Hepatocyte (in vitro differentiated cells): ENCODE results near the gene ACSS2. TPM values are rescaled to one million over a fixed set of nuclear protein-coding genes. Genes with fewer than 3 reads are reported as not detected.
A peak's percentile ranks its signal among the peaks of the same experiment; 100 is the strongest.

Experiments used
- DNase-seq: peaks from one replicate; pipeline ENCODE4 v3.0.0-alpha.2; 2016; ENCODE audit warnings: low spot score
- H2AFZ ChIP-seq: fragments of 200-600 bp; sonication (generic); 2 replicates; pipeline ENCODE4 v1.6.0; 2016; ENCODE audit warnings: antibody characterized with exemption, mild to moderate bottlenecking
- H3K27ac ChIP-seq: fragments of 200-600 bp; sonication (generic); 2 replicates; pipeline ENCODE4 v1.5.1; 2016; ENCODE audit warnings: mild to moderate bottlenecking
- H3K27me3 ChIP-seq: fragments of 200-600 bp; sonication (generic); 2 replicates; pipeline ENCODE4 v1.6.1; 2016
- H3K36me3 ChIP-seq: fragments of 200-600 bp; sonication (generic); replicated peaks from 2 replicates; pipeline ENCODE4 v1.5.1; 2016; ENCODE audit warnings: low read depth; ENCODE audit not compliant: insufficient read depth
- H3K4me1 ChIP-seq: fragments of 200-600 bp; sonication (generic); 2 replicates; pipeline ENCODE4 v1.5.1; 2016; ENCODE audit warnings: mild to moderate bottlenecking, moderate library complexity; ENCODE audit not compliant: insufficient read depth
- H3K4me2 ChIP-seq: fragments of 200-600 bp; sonication (generic); 2 replicates; pipeline ENCODE4 v1.6.0; 2016
- H3K4me3 ChIP-seq: fragments of 200-600 bp; sonication (generic); 2 replicates; pipeline ENCODE4 v1.5.1; 2016; ENCODE audit warnings: mild to moderate bottlenecking
- H3K79me2 ChIP-seq: fragments of 200-600 bp; sonication (generic); 2 replicates; pipeline ENCODE4 v1.6.0; 2017; ENCODE audit warnings: mild to moderate bottlenecking
- H3K9me2 ChIP-seq: fragments of 200-600 bp; sonication (generic); replicated peaks from 2 replicates; pipeline ENCODE4 v1.6.0; 2017; ENCODE audit warnings: mild to moderate bottlenecking; ENCODE audit not compliant: insufficient read depth
- H3K9me3 ChIP-seq: fragments of 200-600 bp; sonication (generic); 2 replicates; pipeline ENCODE4 v1.5.1; 2016; ENCODE audit warnings: low read depth, mild to moderate bottlenecking
- H4K20me1 ChIP-seq: fragments of 200-600 bp; sonication (generic); 2 replicates; pipeline ENCODE4 v1.6.0; 2016; ENCODE audit warnings: mild to moderate bottlenecking; ENCODE audit not compliant: insufficient read depth, poor library complexity, severe bottlenecking
- EZH2 ChIP-seq: fragments of 200-600 bp; sonication (generic); IDR thresholded peaks from 2 replicates; pipeline ENCODE4 v1.6.1; 2016; ENCODE audit warnings: antibody characterized with exemption, mild to moderate bottlenecking, borderline replicate concordance
- EZH2phosphoT487 ChIP-seq: fragments of 200-600 bp; sonication (generic); IDR thresholded peaks from one replicate; pipeline ENCODE4 v1.6.1; 2018; ENCODE audit warnings: antibody characterized with exemption, mild to moderate bottlenecking, low read depth, moderate library complexity; ENCODE audit not compliant: unreplicated experiment, severe bottlenecking
- WGBS: methylation state at CpG from one replicate; pipeline ENCODE4 v1.1.6; 2016; ENCODE audit warnings: low lambda C conversion rate; ENCODE audit errors: missing lambda C conversion rate; 5-methylcytosine and 5-hydroxymethylcytosine counted together
- polyA plus RNA-seq: library from polyadenylated mRNA; unstranded; fragments of >200 nt; fragmentation: Nextera tagmentation; extraction: Ambion mirVana; gene quantifications from 2 replicates; pipeline ENCODE4 v1.2.1, GENCODE V29; 2016
- total RNA-seq: library from RNA; depleted of rRNA; stranded (reverse); fragments of >200 nt; gene quantifications from 2 replicates; pipeline ENCODE4 v1.2.3, GENCODE V29; 2014
- TF ChIP-seq, protein P1 (sequence below): fragments of 200-600 bp; sonication (generic); IDR thresholded peaks from 2 replicates; pipeline ENCODE4 v1.5.1; 2016; ENCODE audit warnings: antibody characterized with exemption, mild to moderate bottlenecking; ENCODE audit not compliant: poor library complexity

The ACSS2 gene
- total and polyA plus RNA-seq, 2 experiments from 2014 or later, result 52.0 to 59.5 TPM

DNA sequence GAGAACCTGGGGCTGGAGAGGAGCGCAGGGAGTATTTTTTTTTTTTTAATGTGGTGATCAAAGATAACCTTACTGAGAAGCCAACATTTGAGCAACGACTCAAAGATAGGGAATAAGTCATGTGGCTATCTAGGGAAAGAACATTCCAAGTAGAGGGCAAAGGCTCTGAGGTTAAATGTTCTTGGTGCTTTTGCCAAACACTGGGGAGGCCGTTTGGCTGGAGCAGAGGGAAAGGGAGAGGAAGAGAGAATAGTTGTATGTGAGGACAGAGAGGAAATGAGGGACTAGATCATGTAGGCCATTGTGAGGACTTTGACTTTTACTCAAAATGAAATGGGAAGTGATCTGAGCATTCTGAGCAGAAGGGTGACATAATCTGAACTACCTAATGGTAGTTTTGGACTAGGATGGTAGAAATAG, 27.8 kb downstream of the ACSS2 start:
- Histone ChIP-seq H3K9me3 (no peaks in the 10 kb centered on the region), H4K20me1 (no peaks in the 10 kb centered on the region), H3K4me3 (no peak overlapping the region), H3K79me2 (peaks cover under 1% of the 10 kb centered on the region), H3K36me3 (no peaks in the 10 kb centered on the region), H2AFZ (no peak overlapping the region), H3K9me2 (no peaks in the 10 kb centered on the region), H3K4me1 (peaks cover 11% of the 10 kb centered on the region), H3K4me2 (no peak overlapping the region), H3K27ac (no peak overlapping the region), H3K27me3 (no peaks in the 10 kb centered on the region)
- WGBS, result 72% methylated on average over 3 of the region's 3 CpGs
- TF ChIP-seq EZH2phosphoT487 (no peak), EZH2 (no peak)
- TF ChIP-seq, protein P1, sequence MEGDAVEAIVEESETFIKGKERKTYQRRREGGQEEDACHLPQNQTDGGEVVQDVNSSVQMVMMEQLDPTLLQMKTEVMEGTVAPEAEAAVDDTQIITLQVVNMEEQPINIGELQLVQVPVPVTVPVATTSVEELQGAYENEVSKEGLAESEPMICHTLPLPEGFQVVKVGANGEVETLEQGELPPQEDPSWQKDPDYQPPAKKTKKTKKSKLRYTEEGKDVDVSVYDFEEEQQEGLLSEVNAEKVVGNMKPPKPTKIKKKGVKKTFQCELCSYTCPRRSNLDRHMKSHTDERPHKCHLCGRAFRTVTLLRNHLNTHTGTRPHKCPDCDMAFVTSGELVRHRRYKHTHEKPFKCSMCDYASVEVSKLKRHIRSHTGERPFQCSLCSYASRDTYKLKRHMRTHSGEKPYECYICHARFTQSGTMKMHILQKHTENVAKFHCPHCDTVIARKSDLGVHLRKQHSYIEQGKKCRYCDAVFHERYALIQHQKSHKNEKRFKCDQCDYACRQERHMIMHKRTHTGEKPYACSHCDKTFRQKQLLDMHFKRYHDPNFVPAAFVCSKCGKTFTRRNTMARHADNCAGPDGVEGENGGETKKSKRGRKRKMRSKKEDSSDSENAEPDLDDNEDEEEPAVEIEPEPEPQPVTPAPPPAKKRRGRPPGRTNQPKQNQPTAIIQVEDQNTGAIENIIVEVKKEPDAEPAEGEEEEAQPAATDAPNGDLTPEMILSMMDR, result no peak
- no peak for DNase-seq

DNA sequence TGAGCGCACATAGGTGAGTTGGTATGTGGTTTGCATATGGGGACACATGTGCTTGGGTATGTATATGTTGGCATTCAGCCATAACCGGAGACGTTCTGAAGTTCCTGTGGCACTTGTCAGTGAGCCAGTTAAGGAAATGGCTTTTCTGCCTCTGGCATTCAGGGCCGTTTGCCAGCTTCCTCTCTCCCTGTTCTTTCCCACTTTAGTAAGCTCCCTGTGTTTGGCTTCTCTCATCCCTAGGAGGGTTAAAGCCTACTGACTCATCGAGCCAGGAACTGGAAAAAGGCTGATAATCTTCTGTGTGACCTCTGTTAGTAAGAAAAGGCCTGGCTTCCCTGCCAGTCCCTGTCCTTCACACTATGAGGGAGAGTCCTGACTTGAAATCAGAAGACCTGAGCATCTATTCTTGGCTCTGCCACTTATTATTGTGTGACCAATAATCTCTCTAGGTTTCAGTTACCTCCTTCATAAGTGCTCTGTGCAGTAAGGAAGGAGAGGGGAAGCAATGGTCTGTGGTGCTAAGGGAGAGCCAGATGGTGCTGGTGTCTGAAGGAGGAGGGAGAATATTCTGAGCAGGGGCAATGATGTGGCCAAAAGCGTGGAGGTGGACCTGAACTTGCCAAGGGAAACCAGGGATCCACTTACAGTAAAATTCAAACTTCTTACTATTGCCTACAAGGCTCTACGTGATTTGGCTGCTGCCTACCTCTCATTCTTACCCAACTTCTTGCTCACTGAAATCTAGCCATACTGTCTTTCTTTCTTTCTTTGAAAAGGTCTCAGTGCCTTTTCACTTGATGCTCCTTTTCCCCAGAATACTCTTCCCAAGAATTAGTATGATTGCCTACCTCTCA, 31.4 kb downstream of the ACSS2 start:
- Histone ChIP-seq H3K36me3 (no peaks in the 10 kb centered on the region), H3K4me1 (peaks cover 11% of the 10 kb centered on the region), H3K9me3 (no peaks in the 10 kb centered on the region), H3K27ac (peak overlapping the region; percentile 63), H3K4me2 (no peak overlapping the region), H3K27me3 (no peaks in the 10 kb centered on the region), H4K20me1 (no peaks in the 10 kb centered on the region), H3K79me2 (peaks cover 2% of the 10 kb centered on the region), H3K9me2 (no peaks in the 10 kb centered on the region), H2AFZ (no peak overlapping the region), H3K4me3 (no peak overlapping the region)
- DNase-seq, result peak; percentile 73
- WGBS, result 42% methylated on average over 7 of the region's 7 CpGs
- TF ChIP-seq, protein P1, result no peak
- TF ChIP-seq EZH2phosphoT487 (no peak), EZH2 (no peak)

DNA sequence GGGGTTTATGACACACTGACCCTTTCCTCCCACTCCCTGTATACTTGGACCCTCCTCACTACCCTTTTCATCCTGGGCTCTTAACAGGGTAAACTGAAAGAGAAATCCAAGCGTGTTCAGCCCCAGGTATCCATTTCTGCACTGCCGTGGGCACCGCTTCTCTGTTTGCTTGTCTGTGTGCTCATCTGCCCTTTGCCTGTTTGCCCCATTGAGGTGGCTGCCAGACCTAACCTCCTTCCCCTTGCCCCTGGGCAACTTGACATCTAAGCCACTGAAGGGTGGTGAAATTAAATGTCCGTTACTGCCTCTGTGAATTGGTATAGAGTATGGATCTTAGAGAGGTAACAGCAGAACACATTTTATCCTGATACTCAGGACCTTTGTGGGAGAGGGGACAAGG, 38.7 kb downstream of the ACSS2 start:
- no peaks in the 10 kb centered on the region for H3K9me2 ChIP-seq
- peaks cover 8% of the 10 kb centered on the region for H3K4me1 ChIP-seq
- H3K27ac ChIP-seq, result no peak overlapping the region
- H4K20me1 ChIP-seq, result no peaks in the 10 kb centered on the region
- H3K4me3 ChIP-seq, result no peak overlapping the region
- no peaks in the 10 kb centered on the region for H3K79me2 ChIP-seq
- H2AFZ ChIP-seq, result no peak overlapping the region
- no peak overlapping the region for H3K4me2 ChIP-seq
- 92% methylated on average over 4 of the region's 4 CpGs for WGBS
- no peak for DNase-seq
- no peaks in the 10 kb centered on the region for H3K9me3 ChIP-seq
- no peak for TF ChIP-seq EZH2
- no peak for TF ChIP-seq EZH2phosphoT487
- TF ChIP-seq, protein P1, result no peak
- no peaks in the 10 kb centered on the region for H3K27me3 ChIP-seq
- no peaks in the 10 kb centered on the region for H3K36me3 ChIP-seq
